T-helper 22 cell (primary cell): ENCODE results near the gene TAF11L2.
"Not testable (repeated sequence)": the region's sequence is repeated elsewhere in the genome, so short reads cannot be mapped to it uniquely, and the experiment has no call there.

Source experiments
- DNase-seq: peaks from one replicate; pipeline ENCODE4 v3.0.0-alpha.2; 2020; ENCODE audit warnings: low read depth

TAF11L2 gene

GRCh38 chr5:17526504-17526903 lies 28.5 kb downstream of the TAF11L2 start:
- DNase-seq, result not testable (repeated sequence)

- not testable (repeated sequence) for DNase-seq
These were observed 30.3 kb downstream of the TAF11L2 start, which contains the start of gene TAF11L6 for GRCh38 chr5:17528369-17528768. Gene TAF11L6, plus strand, starts transcription at chr5:17528669.
